NCI-H446 treated with DMSO at 0.1 percent for 48 hours (cell line): ENCODE data around the gene EPS8.
"Not testable (repeated sequence)": the region's sequence is repeated elsewhere in the genome, so short reads cannot be mapped to it uniquely, and the experiment has no call there.

Experiments used
- DNase-seq: peaks from one replicate; lab custom pipeline; 2025; lab: John Stamatoyannopoulos, UW

Gene EPS8

GRCh38 chr12:15644700-15645099, 144.5 kb downstream of the EPS8 start:
- DNase-seq, result no peak

GRCh38 chr12:15638231-15638630, 151.0 kb downstream of the EPS8 start:
- DNase-seq, result no peak

- no peak for DNase-seq
These were observed 152.9 kb downstream of the EPS8 start for GRCh38 chr12:15636060-15636890.

GRCh38 chr12:15634010-15634683, 155.0 kb downstream of the EPS8 start:
- no peak for DNase-seq

- DNase-seq, result no peak
These were observed 156.0 kb downstream of the EPS8 start for GRCh38 chr12:15633201-15633600.

- DNase-seq, result no peak
These were observed 156.5 kb downstream of the EPS8 start for GRCh38 chr12:15632708-15633107.

GRCh38 chr12:15631007-15631715, 158.0 kb downstream of the EPS8 start:
- no peak for DNase-seq

- no peak for DNase-seq
These were observed 159.4 kb downstream of the EPS8 start for GRCh38 chr12:15629761-15630160.

- DNase-seq, result no peak
These were observed 160.1 kb downstream of the EPS8 start for GRCh38 chr12:15629108-15629507.

- DNase-seq, result no peak
These were observed 160.9 kb downstream of the EPS8 start for GRCh38 chr12:15627995-15628945.

- DNase-seq, result no peak
These were observed 164.1 kb downstream of the EPS8 start for GRCh38 chr12:15625075-15625474.

GRCh38 chr12:15620741-15621539, 168.2 kb downstream of the EPS8 start:
- DNase-seq, result no peak

GRCh38 chr12:15616495-15616894, 172.7 kb downstream of the EPS8 start:
- DNase-seq, result not testable (repeated sequence)

GRCh38 chr12:15613981-15614380, 175.2 kb downstream of the EPS8 start:
- DNase-seq, result no peak

- no peak for DNase-seq
These were observed 180.2 kb downstream of the EPS8 start for GRCh38 chr12:15608941-15609340.

- DNase-seq, result no peak
These were observed 180.8 kb downstream of the EPS8 start for GRCh38 chr12:15608406-15608805.

GRCh38 chr12:15605881-15606590, 183.2 kb downstream of the EPS8 start:
- no peak for DNase-seq

- no peak for DNase-seq
These were observed 185.6 kb downstream of the EPS8 start for GRCh38 chr12:15603474-15604085.

GRCh38 chr12:15602051-15602672, 187.0 kb downstream of the EPS8 start:
- no peak for DNase-seq
